GM23338 (cell line): Measurements from ENCODE around the gene EZH2.

Experiments used
- EZH2phosphoT487 ChIP-seq: fragments of 200-600 bp; sonication (generic); IDR thresholded peaks from one replicate; pipeline ENCODE4 v1.8.1; 2018; ENCODE audit warnings: antibody characterized with exemption; ENCODE audit not compliant: unreplicated experiment
- NANOG ChIP-seq: IDR thresholded peaks from 2 replicates; pipeline ENCODE4 v1.6.1; 2016; ENCODE audit warnings: antibody characterized with exemption, borderline replicate concordance
- TF ChIP-seq, protein P1 (sequence below), 2 experiments: fragments of 200-600 bp in 1 of 2; sonication (generic) in 1 of 2; conservative IDR thresholded peaks; 2 replicates each; pipeline versions ENCODE4 v1.5.1 to v1.6.1; 2016 to 2017; ENCODE audit warnings: antibody characterized with exemption in 2 of 2, low read depth in 2 of 2, mild to moderate bottlenecking in 2 of 2, moderate library complexity in 1 of 2

DNA sequence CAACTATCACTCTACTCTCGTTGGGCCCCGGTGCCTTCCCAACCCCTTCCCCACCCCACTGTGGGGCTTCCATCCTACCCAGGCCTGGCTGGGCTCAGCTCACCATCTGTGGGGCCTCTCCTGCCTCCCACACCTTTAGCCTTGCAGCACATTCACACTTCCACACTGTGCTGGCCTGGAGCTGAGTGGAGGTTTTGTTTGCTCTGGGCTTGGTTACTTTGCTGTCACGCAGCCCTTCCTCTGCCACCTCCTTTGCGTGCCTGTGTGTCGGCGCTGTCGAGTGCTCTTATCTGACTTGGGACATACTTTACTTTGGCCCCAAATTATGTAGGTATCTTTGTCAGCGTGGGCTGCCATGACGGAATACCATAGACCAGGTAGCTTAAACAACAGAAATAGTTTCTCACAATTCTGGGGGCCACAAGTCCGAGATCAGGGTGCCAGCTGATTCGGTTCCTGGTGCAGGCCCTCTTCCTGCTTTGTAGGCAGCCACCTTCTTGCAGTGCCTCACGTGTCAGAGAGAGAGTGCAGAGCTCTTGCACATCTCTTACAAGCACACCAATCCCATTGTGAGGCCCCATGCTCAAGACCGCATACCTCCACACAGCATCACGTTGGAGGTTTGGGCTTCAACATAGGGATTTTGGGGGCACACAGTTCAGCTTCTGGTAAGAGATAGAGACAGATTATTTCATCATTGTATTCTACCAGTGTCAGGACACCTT is 96.4 kb downstream of the EZH2 start:
- no peak for TF ChIP-seq EZH2phosphoT487
- TF ChIP-seq, protein P1, sequence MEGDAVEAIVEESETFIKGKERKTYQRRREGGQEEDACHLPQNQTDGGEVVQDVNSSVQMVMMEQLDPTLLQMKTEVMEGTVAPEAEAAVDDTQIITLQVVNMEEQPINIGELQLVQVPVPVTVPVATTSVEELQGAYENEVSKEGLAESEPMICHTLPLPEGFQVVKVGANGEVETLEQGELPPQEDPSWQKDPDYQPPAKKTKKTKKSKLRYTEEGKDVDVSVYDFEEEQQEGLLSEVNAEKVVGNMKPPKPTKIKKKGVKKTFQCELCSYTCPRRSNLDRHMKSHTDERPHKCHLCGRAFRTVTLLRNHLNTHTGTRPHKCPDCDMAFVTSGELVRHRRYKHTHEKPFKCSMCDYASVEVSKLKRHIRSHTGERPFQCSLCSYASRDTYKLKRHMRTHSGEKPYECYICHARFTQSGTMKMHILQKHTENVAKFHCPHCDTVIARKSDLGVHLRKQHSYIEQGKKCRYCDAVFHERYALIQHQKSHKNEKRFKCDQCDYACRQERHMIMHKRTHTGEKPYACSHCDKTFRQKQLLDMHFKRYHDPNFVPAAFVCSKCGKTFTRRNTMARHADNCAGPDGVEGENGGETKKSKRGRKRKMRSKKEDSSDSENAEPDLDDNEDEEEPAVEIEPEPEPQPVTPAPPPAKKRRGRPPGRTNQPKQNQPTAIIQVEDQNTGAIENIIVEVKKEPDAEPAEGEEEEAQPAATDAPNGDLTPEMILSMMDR (conservative IDR thresholded peaks at IDR 0.05; ENCODE audit: low read depth in 2 of 2) = no peak
- TF ChIP-seq NANOG = no peak
